Spleen (tissue), 11 donors: ENCODE measurements around the gene HRG. TPM values are rescaled to one million over a fixed set of nuclear protein-coding genes. Genes with fewer than 3 reads are reported as not detected.

Experiments
- DNase-seq: peaks from one replicate; pipeline ENCODE4 v3.0.0-alpha.2; 2020
- H3K27ac ChIP-seq, 8 donors: fragments of 200-600 bp; sonication (generic) in 7 of 8; 1 replicate in 4 of 8; 2 replicates in 4 of 8; pipeline versions ENCODE4 v1.5.0 to v1.8.0; 2016 to 2021; ENCODE audit warnings: inconsistent platforms in 4 of 8, mild to moderate bottlenecking in 4 of 8, moderate library complexity in 1 of 8
- H3K27me3 ChIP-seq, 7 donors: fragments of 200-600 bp; sonication (generic) in 6 of 7; replicated peaks in 1 of 7; 1 replicate in 4 of 7; 2 replicates in 3 of 7; pipeline versions ENCODE4 v1.5.0 to v1.8.0; 2016 to 2021; ENCODE audit warnings: inconsistent platforms in 3 of 7, mild to moderate bottlenecking in 1 of 7
- H3K36me3 ChIP-seq, 6 donors: fragments of 200-600 bp; sonication (generic) in 5 of 6; 1 replicate in 4 of 6; 2 replicates in 2 of 6; pipeline versions ENCODE4 v1.5.0 to v1.8.0; 2016 to 2021; ENCODE audit warnings: inconsistent platforms in 2 of 6
- H3K4me1 ChIP-seq, 6 donors: fragments of 200-600 bp; sonication (generic) in 5 of 6; 1 replicate in 3 of 6; 2 replicates in 3 of 6; pipeline versions ENCODE4 v1.5.0 to v1.8.0; 2016 to 2021; ENCODE audit warnings: inconsistent platforms in 3 of 6
- H3K4me3 ChIP-seq, 8 donors: fragments of 200-600 bp; sonication (generic) in 7 of 8; 1 replicate in 4 of 8; 2 replicates in 4 of 8; pipeline versions ENCODE4 v1.5.0 to v1.8.0; 2016 to 2021; ENCODE audit warnings: inconsistent platforms in 4 of 8, mild to moderate bottlenecking in 4 of 8, moderate library complexity in 2 of 8
- H3K9me3 ChIP-seq, 8 donors: fragments of 200-600 bp; sonication (generic) in 7 of 8; 1 replicate in 4 of 8; 2 replicates in 4 of 8; pipeline versions ENCODE4 v1.5.0 to v1.8.0; 2016 to 2021; ENCODE audit warnings: inconsistent platforms in 4 of 8
- CTCF ChIP-seq, 11 experiments: fragments of 200-600 bp in 7 of 11; fragments of 450-650 bp in 4 of 11; sonication (generic) in 4 of 11; IDR thresholded peaks in 8 of 11; conservative IDR thresholded peaks in 3 of 11; 1 replicate in 7 of 11; 2 replicates in 4 of 11; pipeline versions ENCODE4 v1.4.0 to v1.8.0; 2016 to 2021; ENCODE audit warnings: antibody characterized with exemption in 11 of 11, inconsistent platforms in 4 of 11, mild to moderate bottlenecking in 1 of 11
- POLR2A ChIP-seq, 3 donors: fragments of 450-650 bp; IDR thresholded peaks; one replicate each; pipeline ENCODE4 v1.5.1; 2017; ENCODE audit warnings: antibody characterized with exemption in 3 of 3, mild to moderate bottlenecking in 1 of 3
- POLR2AphosphoS5 ChIP-seq, 3 donors: sonication (generic); formaldehyde crosslinking; IDR thresholded peaks; one replicate each; pipeline ENCODE4 v1.5.1; 2017; ENCODE audit warnings: antibody characterized with exemption in 3 of 3
- WGBS, 5 donors: extraction: QIAGEN DNeasy Blood & Tissue Kit in 3 of 5; methylation state at CpG; one replicate each; pipeline versions ENCODE4 v1.1.5 to v1.1.7; 2013 to 2018; 5-methylcytosine and 5-hydroxymethylcytosine counted together
- intact Hi-C: fragments of 100-400 bp; cut with DNase I; formaldehyde crosslinking; loops from one replicate; pipeline ENCODE4 v1.15.0; 2023; ENCODE audit warnings: low total_unique reads
- polyA plus RNA-seq, 3 donors: library from polyadenylated mRNA; stranded (reverse); fragments of 200-250 nt; gene quantifications; one replicate each; pipeline ENCODE4 v1.2.1, GENCODE V29; 2013
- total RNA-seq, 7 donors: library from RNA; depleted of rRNA in 3 of 7; stranded (reverse); fragments of >200 nt in 3 of 7; fragmentation: NEBNext Ultra II Directional in 4 of 7; extraction: Animal tissue kit (Norgen Biotek cat#: 25700) in 4 of 7; gene quantifications; one replicate each; pipeline versions ENCODE4 v1.1.0 to v1.2.1, GENCODE V29; 2016 to 2021
- donor health status: healthy with polysubstance abuse.
- donor health status: DM: no; HTN: no; CAD: no; lungs with moderate emphysema.
- donor health status: DM: no; HTN: no; CAD: no.
- donor health status: Bipolar disorder and iron deficiency.
- donor health status: healthy.
- donor health status: DM: no; HTN: no; CAD: no.
- donor health status: DM: yes; HTN: yes; CAD: no.

HRG gene
- total and polyA plus RNA-seq, 10 donors = not detected

GRCh38 chr3:186626254-186626847 lies 39.5 kb upstream of the HRG start:
- WGBS, 5 donors = 58 to 80% (median 63%) methylated on average over 7 of the region's 7 CpGs
- Histone ChIP-seq H3K27ac (no peak overlapping the region), H3K36me3 (no peaks in the 10 kb centered on the region), H3K9me3 (no peaks in the 10 kb centered on the region), H3K4me3 (no peak overlapping the region), H3K27me3 (peaks cover 0 to 21% (median 0%) of the 10 kb centered on the region in 7 donors), H3K4me1 (no peaks in the 10 kb centered on the region)
- no peak for TF ChIP-seq POLR2AphosphoS5 (IDR thresholded peaks at IDR 0.05)
- no peak for TF ChIP-seq POLR2A (IDR thresholded peaks at IDR 0.05)
- no peak for TF ChIP-seq CTCF (IDR thresholded peaks at IDR 0.05 in 8 of 11, conservative IDR thresholded peaks at IDR 0.05 in 3 of 11)
- intact Hi-C loops = no loop called here
- no peak for DNase-seq

DNA sequence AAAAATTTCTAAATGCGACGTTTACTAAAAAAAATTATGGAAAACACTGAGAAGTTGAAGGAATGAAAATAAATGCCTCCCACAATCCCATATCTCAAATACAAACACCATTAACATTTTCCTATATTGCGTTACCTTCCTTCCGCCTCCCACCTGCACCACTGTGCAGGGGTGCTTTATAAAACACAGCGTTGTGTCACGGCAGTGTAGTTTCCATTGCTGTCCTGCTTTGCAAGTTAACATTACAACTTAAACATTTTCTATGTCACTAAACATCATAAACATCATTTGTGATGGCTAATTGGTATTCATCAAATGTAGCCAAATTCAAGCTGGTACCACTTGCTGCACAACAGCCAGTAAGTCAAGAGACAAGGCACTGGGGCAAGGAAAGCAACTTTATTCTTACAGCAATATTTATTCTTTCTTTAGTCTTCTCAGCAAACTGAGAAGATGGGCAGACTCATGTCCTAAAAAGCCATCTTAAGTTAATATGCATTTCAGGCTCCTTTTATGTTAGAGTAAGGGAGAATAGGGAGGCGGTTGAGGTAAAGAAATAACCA lies 37.9 kb upstream of the HRG start:
- Histone ChIP-seq H3K4me3 (no peak overlapping the region), H3K27me3 (peaks cover 0 to 21% (median 0%) of the 10 kb centered on the region in 7 donors), H3K9me3 (no peaks in the 10 kb centered on the region), H3K27ac (no peak overlapping the region), H3K4me1 (no peaks in the 10 kb centered on the region), H3K36me3 (no peaks in the 10 kb centered on the region)
- intact Hi-C loops = no loop called here
- WGBS, 5 donors = 92 to 95% (median 93%) methylated on average over 7 of the region's 7 CpGs
- no peak for DNase-seq
- TF ChIP-seq POLR2AphosphoS5 (IDR thresholded peaks at IDR 0.05) (no peak), CTCF (IDR thresholded peaks at IDR 0.05 in 8 of 11, conservative IDR thresholded peaks at IDR 0.05 in 3 of 11) (no peak), POLR2A (IDR thresholded peaks at IDR 0.05) (no peak)

- 80 to 92% (median 88%) methylated on average over 7 of the region's 7 CpGs for WGBS, 5 donors
Measured at GRCh38 chr3:186628756-186629155, 37.1 kb upstream of the HRG start.

More at GRCh38 chr3:186628756-186629155, 37.1 kb upstream of the HRG start:
- H3K27ac ChIP-seq = no peak overlapping the region
- TF ChIP-seq POLR2A (IDR thresholded peaks at IDR 0.05) (no peak), POLR2AphosphoS5 (IDR thresholded peaks at IDR 0.05) (no peak), CTCF (IDR thresholded peaks at IDR 0.05 in 8 of 11, conservative IDR thresholded peaks at IDR 0.05 in 3 of 11) (no peak)
- no peaks in the 10 kb centered on the region for H3K4me1 ChIP-seq
- no peaks in the 10 kb centered on the region for H3K9me3 ChIP-seq
- no peak for DNase-seq
- no peaks in the 10 kb centered on the region for H3K36me3 ChIP-seq
- H3K4me3 ChIP-seq = no peak overlapping the region
- peaks cover 0 to 21% (median 0%) of the 10 kb centered on the region in 7 donors for H3K27me3 ChIP-seq
- intact Hi-C loops = no loop called here
